ENCODE measurements around the gene CDC25A. TPM values are rescaled to one million over a fixed set of nuclear protein-coding genes. Genes with fewer than 3 reads are reported as not detected.
A peak's percentile ranks its signal among the peaks of the same experiment; 100 is the strongest.

CDC25A gene
- total RNA-seq, 1 experiment from 2014 or later, result 19.6 TPM

DNA sequence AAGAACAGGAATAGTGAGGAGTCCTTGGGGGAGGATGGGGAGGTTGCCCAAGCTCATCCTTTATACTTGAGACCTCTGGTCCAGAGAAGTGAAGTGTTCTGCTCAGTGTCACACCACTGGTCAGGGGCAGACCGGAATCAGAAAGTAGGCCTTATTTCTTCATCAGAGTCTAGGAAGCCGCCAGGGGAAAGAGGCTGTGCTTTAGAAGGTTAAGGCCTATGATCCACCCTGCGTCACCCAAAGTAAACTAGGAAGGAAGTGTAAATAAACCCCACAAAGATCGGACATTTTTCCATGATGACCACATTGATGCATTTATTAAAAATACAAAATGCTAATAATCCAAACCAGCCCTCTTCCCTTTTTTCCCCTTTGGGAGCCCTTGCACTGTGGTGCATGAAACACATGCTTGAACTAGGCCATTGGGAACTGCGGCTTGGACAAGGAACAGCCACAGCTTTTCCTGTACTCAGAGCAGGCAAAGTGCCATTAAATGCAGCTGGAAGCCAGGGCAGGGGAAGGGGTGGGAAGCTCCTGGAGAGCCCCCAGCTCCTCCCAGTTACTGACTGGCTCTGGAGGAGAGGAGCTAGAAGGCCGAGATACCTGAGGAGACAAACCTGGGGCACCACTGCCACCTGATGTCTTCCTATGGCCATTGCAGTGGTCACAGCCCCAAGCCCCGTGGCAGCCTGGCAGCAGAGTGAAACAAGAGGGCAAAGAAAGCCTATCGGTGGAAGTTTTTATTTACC lies 37.0 kb downstream of the CDC25A start:
- Histone ChIP-seq H3K9me3 (ENCODE audit: control insufficient read depth in 1 of 2, insufficient read depth in 1 of 2, low read depth in 1 of 2, low read length in 2 of 2) (no peaks in the 10 kb centered on the region), H3K4me3 (replicated peaks in 1 of 2; ENCODE audit: low read depth in 1 of 2, low read length in 2 of 2) (no peak overlapping the region), H3K4me1 (ENCODE audit: control insufficient read depth in 1 of 2, insufficient read depth in 2 of 2, low read length in 2 of 2) (peaks cover 15 to 32% of the 10 kb centered on the region in 2 experiments), H3K27me3 (ENCODE audit: insufficient read depth, low read length) (no peaks in the 10 kb centered on the region), H3K9ac (ENCODE audit: low read length) (no peak overlapping the region), H3K4me2 (ENCODE audit: low read length) (peak overlapping the region; percentile 26; the same call in 1 of the 2 replicates), H2AFZ (ENCODE audit: low read depth, low read length, poor library complexity, severe bottlenecking) (no peak overlapping the region), H3K79me2 (ENCODE audit: insufficient read depth, low read length) (no peaks in the 10 kb centered on the region), H4K20me1 (ENCODE audit: insufficient read depth) (no peaks in the 10 kb centered on the region), H3K27ac (ENCODE audit: low read depth, low read length) (no peak overlapping the region), H3K9me2 (ENCODE audit: insufficient read depth) (no peaks in the 10 kb centered on the region), H3K36me3 (ENCODE audit: control insufficient read depth in 1 of 2, insufficient read depth in 2 of 2, low read length in 2 of 2) (no peaks in the 10 kb centered on the region)
- BruUV-seq (replicated peaks), result no TSS peak
- RAD21 ChIA-PET (ENCODE audit: low non-redundant PET in 1 of 2, low total read pairs in 2 of 2, uncharacterized antibody in 2 of 2, unreplicated experiment in 2 of 2), result interaction anchor here (0.6 to 1.3 kb wide), 15 partner anchors 11 to 629 kb away, joined by 3 to 6 read pairs (median 4); no protein-coding TSS in a partner anchor
- CTCF ChIA-PET, result interaction anchor here (0.7 to 3.6 kb wide), 21 partner anchors 11 to 730 kb away, joined by 3 to 47 read pairs (median 5); partner anchors contain the start of gene DHX30
- DNase-seq (ENCODE audit: low read depth, low spot score) (peak; percentile 75), ATAC-seq (peak; percentile 97)
- TF ChIP-seq EZH2phosphoT487 (IDR thresholded peaks at IDR 0.05; ENCODE audit: borderline replicate concordance) (no peak), RAD21 (IDR thresholded peaks at IDR 0.05; ENCODE audit: low read depth) (peak; percentile 97), ZNF274 (IDR thresholded peaks at IDR 0.05; ENCODE audit: low read depth, low read length) (no peak), CTCF (IDR thresholded peaks at IDR 0.05 in 2 of 3, conservative IDR thresholded peaks at IDR 0.05 in 1 of 3; ENCODE audit: borderline replicate concordance in 1 of 3, insufficient read depth in 1 of 3, low read depth in 2 of 3, low read length in 2 of 3) (peak; percentile 74 to 92 (median 85); a peak in 5 of 6 replicates)
- intact Hi-C loops (cut with micrococcal nuclease), result loop anchor here (1.0 to 2.0 kb wide), 5 partner anchors 62 to 730 kb away; no protein-coding TSS in a partner anchor
- POLR2A ChIA-PET, result interaction anchor here (1.0 to 1.3 kb wide), 4 partner anchors 63 to 349 kb away, joined by 3 to 4 read pairs (median 3); no protein-coding TSS in a partner anchor

- no peaks in the 10 kb centered on the region for H3K4me1 ChIP-seq (ENCODE audit: control insufficient read depth in 1 of 2, insufficient read depth in 2 of 2, low read length in 2 of 2)
- H3K9ac ChIP-seq (ENCODE audit: low read length), result no peak overlapping the region
- H2AFZ ChIP-seq (ENCODE audit: low read depth, low read length, poor library complexity, severe bottlenecking), result no peak overlapping the region
- DNase-seq (ENCODE audit: low read depth, low spot score), result no peak
- no peak for TF ChIP-seq EGR1 (IDR thresholded peaks at IDR 0.05; ENCODE audit: low read depth)
- no peak for TF ChIP-seq FOSL1 (IDR thresholded peaks at IDR 0.05; ENCODE audit: low read depth)
- TF ChIP-seq TCF7L2 (IDR thresholded peaks at IDR 0.05; ENCODE audit: borderline replicate concordance, extremely low read depth, insufficient read depth, insufficient read length), result no peak
- TF ChIP-seq POLR2A (IDR thresholded peaks at IDR 0.05; ENCODE audit: borderline replicate concordance, extremely low read depth, insufficient read depth, insufficient read length), result no peak
- TF ChIP-seq EZH2phosphoT487 (IDR thresholded peaks at IDR 0.05; ENCODE audit: borderline replicate concordance), result no peak
- TF ChIP-seq SRF (IDR thresholded peaks at IDR 0.05; ENCODE audit: low read depth), result no peak
- no peak for TF ChIP-seq ZBTB33 (IDR thresholded peaks at IDR 0.05; ENCODE audit: extremely low read depth, insufficient replicate concordance, low read length)
- ATAC-seq, result no peak
- ChIA-PET RAD21 (ENCODE audit: low non-redundant PET in 1 of 2, low total read pairs in 2 of 2, uncharacterized antibody in 2 of 2, unreplicated experiment in 2 of 2) (no interaction called here), CTCF (no interaction called here), POLR2A (interaction anchor here (0.5 kb wide), 1 partner anchor 55 kb away, joined by 4 read pairs; no protein-coding TSS in a partner anchor)
- H3K27ac ChIP-seq (ENCODE audit: low read depth, low read length), result no peak overlapping the region
- no peak overlapping the region for H3K4me3 ChIP-seq (replicated peaks in 1 of 2; ENCODE audit: low read depth in 1 of 2, low read length in 2 of 2)
- H3K9me2 ChIP-seq (ENCODE audit: insufficient read depth), result no peaks in the 10 kb centered on the region
- no peak overlapping the region for H3K4me2 ChIP-seq (ENCODE audit: low read length)
- no peaks in the 10 kb centered on the region for H3K27me3 ChIP-seq (ENCODE audit: insufficient read depth, low read length)
- no peaks in the 10 kb centered on the region for H3K9me3 ChIP-seq (ENCODE audit: control insufficient read depth in 1 of 2, insufficient read depth in 1 of 2, low read depth in 1 of 2, low read length in 2 of 2)
- intact Hi-C loops (cut with micrococcal nuclease), result no loop called here
- BruUV-seq (replicated peaks), result no TSS peak
- H3K79me2 ChIP-seq (ENCODE audit: insufficient read depth, low read length), result no peaks in the 10 kb centered on the region
- H4K20me1 ChIP-seq (ENCODE audit: insufficient read depth), result no peaks in the 10 kb centered on the region
- H3K36me3 ChIP-seq (ENCODE audit: control insufficient read depth in 1 of 2, insufficient read depth in 2 of 2, low read length in 2 of 2), result no peaks in the 10 kb centered on the region
Measured at GRCh38 chr3:48143992-48144391, 44.2 kb downstream of the CDC25A start.

All from HCT116 (cell line).